Measurements from ENCODE around the gene MCF2L.

DNA sequence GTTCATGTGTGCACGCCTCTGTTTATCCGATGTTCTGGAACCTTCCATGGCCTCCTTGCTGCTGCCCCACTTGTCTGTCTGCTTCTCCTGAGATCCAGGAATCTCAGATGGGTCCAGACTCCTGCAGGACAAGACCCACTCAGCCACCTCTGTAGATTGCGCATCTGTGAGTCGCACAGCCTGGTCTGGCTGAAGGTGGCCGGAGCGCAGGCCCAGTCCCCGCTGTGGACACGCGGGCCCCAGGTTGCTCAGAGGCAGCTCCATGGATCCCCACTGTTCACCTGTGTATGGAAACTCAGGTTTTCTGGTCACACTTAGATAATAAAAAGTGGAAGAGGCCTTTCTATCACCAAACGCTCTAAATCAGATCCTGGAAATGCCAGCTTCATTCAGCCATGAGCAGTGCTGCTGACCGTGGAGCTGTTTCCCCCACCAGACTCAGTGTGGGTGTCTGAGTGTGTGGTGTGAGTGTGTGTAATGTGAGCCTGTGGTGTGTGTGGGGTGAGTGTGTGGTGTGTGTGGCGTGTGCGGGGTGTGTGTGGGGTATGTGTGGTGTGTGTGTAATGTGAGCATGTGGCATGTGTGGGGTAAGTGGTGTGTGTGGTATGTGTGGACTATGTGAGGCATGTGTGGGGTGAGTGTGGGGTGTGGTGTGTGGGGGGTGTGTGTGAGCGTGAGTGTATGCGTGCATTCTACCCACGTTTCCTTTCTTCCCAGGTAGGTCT lies 59.5 kb downstream of the MCF2L start:
- TF ChIP-seq CTCF (IDR thresholded peaks at IDR 0.05) (no peak), POLR2A (IDR thresholded peaks at IDR 0.05) (no peak)
